ENCODE data around the gene HES4. TPM values are rescaled to one million over a fixed set of nuclear protein-coding genes. Genes with fewer than 3 reads are reported as not detected.
"Not testable (repeated sequence)": the region's sequence is repeated elsewhere in the genome, so short reads cannot be mapped to it uniquely, and the experiment has no call there.

Gene HES4
- total RNA-seq, 3 donors from 2014 or later (not counting 1 experiment from before 2014, with no cell fraction given), result 15.4 to 35.5 (median 28.9) TPM

GRCh38 chr1:993379-993995 is 6.4 kb downstream of the HES4 start:
- H3K4me1 Mint-ChIP-seq, result peaks cover 0 to 5% of the 10 kb centered on the region in 2 donors
- no peak overlapping the region for H3K4me3 ChIP-seq (ENCODE audit: low read length)
- peaks cover 23% of the 10 kb centered on the region for H3K27me3 ChIP-seq (ENCODE audit: control insufficient read depth, insufficient read depth, low read length)
- H3K27me3 Mint-ChIP-seq (ENCODE audit: low read depth in 2 of 2), result peaks cover 32 to 40% of the 10 kb centered on the region in 2 donors
- no peaks in the 10 kb centered on the region for H3K36me3 ChIP-seq (ENCODE audit: control insufficient read depth, insufficient read depth, low read length)
- WGBS (ENCODE audit: insufficient coverage), result 78% methylated on average over 15 of the region's 15 CpGs
- intact Hi-C loops (cut with micrococcal nuclease), result no loop called here
- no peaks in the 10 kb centered on the region for H3K9me3 Mint-ChIP-seq
- DNase-seq (no peak), ATAC-seq (no peak)
- no peak overlapping the region for H3K4me3 Mint-ChIP-seq
- H3K27ac ChIP-seq (ENCODE audit: low read length), result no peak overlapping the region
- H3K27ac Mint-ChIP-seq, result no peak overlapping the region
- H3K36me3 Mint-ChIP-seq, result no peaks in the 10 kb centered on the region
- TF ChIP-seq CTCF (IDR thresholded peaks at IDR 0.05), result no peak
- peaks cover 12% of the 10 kb centered on the region for H3K4me1 ChIP-seq (ENCODE audit: control insufficient read depth, insufficient read depth, low read length)
- no peaks in the 10 kb centered on the region for H3K9me3 ChIP-seq (ENCODE audit: control insufficient read depth, insufficient read depth, low read length)

GRCh38 chr1:992362-992761 is 7.5 kb downstream of the HES4 start:
- H3K27ac Mint-ChIP-seq, result no peak overlapping the region

GRCh38 chr1:991895-992294 is 8.0 kb downstream of the HES4 start:
- Mint-ChIP-seq H3K4me3 (no peak overlapping the region), H3K9me3 (no peaks in the 10 kb centered on the region), H3K36me3 (no peaks in the 10 kb centered on the region), H3K27ac (no peak overlapping the region), H3K27me3 (ENCODE audit: low read depth in 2 of 2) (peaks cover 37 to 41% of the 10 kb centered on the region in 2 donors), H3K4me1 (peaks cover 0 to 5% of the 10 kb centered on the region in 2 donors)
- WGBS (ENCODE audit: insufficient coverage), result 98% methylated on average over 10 of the region's 10 CpGs
- Histone ChIP-seq H3K4me3 (ENCODE audit: low read length) (no peak overlapping the region), H3K36me3 (ENCODE audit: control insufficient read depth, insufficient read depth, low read length) (no peaks in the 10 kb centered on the region), H3K9me3 (ENCODE audit: control insufficient read depth, insufficient read depth, low read length) (no peaks in the 10 kb centered on the region), H3K4me1 (ENCODE audit: control insufficient read depth, insufficient read depth, low read length) (peaks cover 9% of the 10 kb centered on the region), H3K27me3 (ENCODE audit: control insufficient read depth, insufficient read depth, low read length) (peaks cover 8% of the 10 kb centered on the region), H3K27ac (ENCODE audit: low read length) (no peak overlapping the region)
- no peak for DNase-seq
- no peak for TF ChIP-seq CTCF (IDR thresholded peaks at IDR 0.05)
- intact Hi-C loops (cut with micrococcal nuclease), result no loop called here
- ATAC-seq, result no peak

More at GRCh38 chr1:992362-992761, 7.5 kb downstream of the HES4 start:
- 60% methylated on average over 3 of the region's 7 CpGs for WGBS (ENCODE audit: insufficient coverage)
- no peak for TF ChIP-seq CTCF (IDR thresholded peaks at IDR 0.05)
- Mint-ChIP-seq H3K4me1 (peaks cover 0 to 5% of the 10 kb centered on the region in 2 donors), H3K9me3 (no peaks in the 10 kb centered on the region), H3K36me3 (no peaks in the 10 kb centered on the region), H3K27me3 (ENCODE audit: low read depth in 2 of 2) (peaks cover 40 to 41% of the 10 kb centered on the region in 2 donors), H3K4me3 (no peak overlapping the region)
- H3K4me1 ChIP-seq (ENCODE audit: control insufficient read depth, insufficient read depth, low read length), result peaks cover 9% of the 10 kb centered on the region
- intact Hi-C loops (cut with micrococcal nuclease), result no loop called here
- H3K4me3 ChIP-seq (ENCODE audit: low read length), result no peak overlapping the region
- DNase-seq (no peak), ATAC-seq (no peak)
- no peak overlapping the region for H3K27ac ChIP-seq (ENCODE audit: low read length)
- peaks cover 12% of the 10 kb centered on the region for H3K27me3 ChIP-seq (ENCODE audit: control insufficient read depth, insufficient read depth, low read length)
- no peaks in the 10 kb centered on the region for H3K9me3 ChIP-seq (ENCODE audit: control insufficient read depth, insufficient read depth, low read length)
- no peaks in the 10 kb centered on the region for H3K36me3 ChIP-seq (ENCODE audit: control insufficient read depth, insufficient read depth, low read length)

GRCh38 chr1:991275-991674 is 8.6 kb downstream of the HES4 start:
- H3K36me3 Mint-ChIP-seq; H3K27ac ChIP-seq (ENCODE audit: low read length); H3K9me3 Mint-ChIP-seq; H3K4me3 ChIP-seq (ENCODE audit: low read length); H3K4me1 ChIP-seq (ENCODE audit: control insufficient read depth, insufficient read depth, low read length); intact Hi-C loops (cut with micrococcal nuclease); H3K4me3 Mint-ChIP-seq; H3K27ac Mint-ChIP-seq; H3K9me3 ChIP-seq (ENCODE audit: control insufficient read depth, insufficient read depth, low read length); DNase-seq; H3K27me3 ChIP-seq (ENCODE audit: control insufficient read depth, insufficient read depth, low read length); H3K36me3 ChIP-seq (ENCODE audit: control insufficient read depth, insufficient read depth, low read length); ATAC-seq; H3K4me1 Mint-ChIP-seq: not testable (repeated sequence)
- H3K27me3 Mint-ChIP-seq (ENCODE audit: low read depth in 2 of 2), result peaks cover 39 to 42% of the 10 kb centered on the region in 2 donors
- WGBS (ENCODE audit: insufficient coverage), result 75% methylated on average over 6 of the region's 6 CpGs

- intact Hi-C loops (cut with micrococcal nuclease); H3K27ac Mint-ChIP-seq; H3K9me3 Mint-ChIP-seq; ATAC-seq; H3K36me3 ChIP-seq (ENCODE audit: control insufficient read depth, insufficient read depth, low read length); H3K27ac ChIP-seq (ENCODE audit: low read length); H3K4me3 ChIP-seq (ENCODE audit: low read length); H3K4me3 Mint-ChIP-seq; H3K4me1 Mint-ChIP-seq; H3K9me3 ChIP-seq (ENCODE audit: control insufficient read depth, insufficient read depth, low read length); H3K27me3 ChIP-seq (ENCODE audit: control insufficient read depth, insufficient read depth, low read length); H3K36me3 Mint-ChIP-seq; DNase-seq; H3K4me1 ChIP-seq (ENCODE audit: control insufficient read depth, insufficient read depth, low read length): not testable (repeated sequence)
- H3K27me3 Mint-ChIP-seq (ENCODE audit: low read depth in 2 of 2), result peaks cover 41 to 47% of the 10 kb centered on the region in 2 donors
- WGBS (ENCODE audit: insufficient coverage), result 92% methylated on average over 5 of the region's 5 CpGs
These were observed 11.8 kb downstream of the HES4 start for GRCh38 chr1:988061-988460.

Data from natural killer cell (primary cell).